ENCODE measurements around the gene SVOPL.

SVOPL gene

DNA sequence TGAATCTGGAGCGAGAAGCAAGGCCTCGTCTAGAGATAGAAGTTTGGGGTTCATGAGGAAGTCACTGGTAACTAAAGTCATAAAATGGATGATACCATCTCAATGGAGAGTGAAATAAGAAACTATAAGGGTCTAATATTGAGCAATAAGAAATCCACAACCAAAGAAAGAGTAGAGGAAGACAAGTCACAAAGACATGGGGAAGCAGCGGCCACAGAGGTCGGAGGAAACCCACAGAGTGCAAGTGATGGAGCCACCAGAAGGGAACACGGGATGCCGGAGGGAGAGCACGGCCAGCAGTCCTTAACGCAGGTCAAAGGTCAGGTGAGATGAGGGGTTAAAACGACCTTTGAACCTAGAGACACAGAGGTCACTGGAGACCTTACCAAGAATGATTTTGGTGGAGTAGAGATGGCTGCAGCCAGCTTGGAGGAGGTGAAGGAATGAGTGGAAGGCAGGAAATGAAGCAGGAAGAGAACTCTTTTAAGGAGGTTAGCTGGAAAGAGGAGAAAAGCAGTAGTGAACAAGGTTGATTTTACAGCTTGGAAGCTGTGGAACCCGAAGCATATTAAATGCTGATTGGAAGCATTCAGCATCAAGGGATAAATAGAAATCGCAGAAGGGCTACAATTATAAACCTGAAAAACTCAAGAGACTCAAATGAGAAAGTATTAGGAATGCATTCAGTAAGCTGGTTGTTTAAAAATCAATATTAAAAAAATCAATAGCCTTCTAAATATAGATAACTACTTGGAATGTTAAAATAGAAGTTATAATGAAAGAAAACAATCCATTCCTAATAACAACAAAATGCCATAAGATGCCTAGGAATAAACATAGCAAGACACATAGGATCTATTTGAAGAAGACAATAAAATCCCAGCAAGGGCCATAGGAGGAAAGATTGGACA lies 93.7 kb downstream of the SVOPL start:
- Histone ChIP-seq H3K27me3 (ENCODE audit: insufficient read depth, poor library complexity, severe bottlenecking) (no peaks in the 10 kb centered on the region), H3K4me3 (ENCODE audit: severe bottlenecking) (no peak overlapping the region), H3K9me3 (ENCODE audit: severe bottlenecking) (no peaks in the 10 kb centered on the region), H3K4me1 (ENCODE audit: insufficient read depth, poor library complexity, severe bottlenecking) (no peaks in the 10 kb centered on the region), H3K36me3 (ENCODE audit: low read depth) (no peaks in the 10 kb centered on the region), H3K27ac (ENCODE audit: poor library complexity, severe bottlenecking) (no peak overlapping the region)
- no peak for ATAC-seq (ENCODE audit: low read depth)
- TF ChIP-seq, protein P1, sequence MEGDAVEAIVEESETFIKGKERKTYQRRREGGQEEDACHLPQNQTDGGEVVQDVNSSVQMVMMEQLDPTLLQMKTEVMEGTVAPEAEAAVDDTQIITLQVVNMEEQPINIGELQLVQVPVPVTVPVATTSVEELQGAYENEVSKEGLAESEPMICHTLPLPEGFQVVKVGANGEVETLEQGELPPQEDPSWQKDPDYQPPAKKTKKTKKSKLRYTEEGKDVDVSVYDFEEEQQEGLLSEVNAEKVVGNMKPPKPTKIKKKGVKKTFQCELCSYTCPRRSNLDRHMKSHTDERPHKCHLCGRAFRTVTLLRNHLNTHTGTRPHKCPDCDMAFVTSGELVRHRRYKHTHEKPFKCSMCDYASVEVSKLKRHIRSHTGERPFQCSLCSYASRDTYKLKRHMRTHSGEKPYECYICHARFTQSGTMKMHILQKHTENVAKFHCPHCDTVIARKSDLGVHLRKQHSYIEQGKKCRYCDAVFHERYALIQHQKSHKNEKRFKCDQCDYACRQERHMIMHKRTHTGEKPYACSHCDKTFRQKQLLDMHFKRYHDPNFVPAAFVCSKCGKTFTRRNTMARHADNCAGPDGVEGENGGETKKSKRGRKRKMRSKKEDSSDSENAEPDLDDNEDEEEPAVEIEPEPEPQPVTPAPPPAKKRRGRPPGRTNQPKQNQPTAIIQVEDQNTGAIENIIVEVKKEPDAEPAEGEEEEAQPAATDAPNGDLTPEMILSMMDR (IDR thresholded peaks at IDR 0.05; ENCODE audit: poor library complexity, severe bottlenecking), result no peak
- no peak for DNase-seq (ENCODE audit: low spot score)

DNA sequence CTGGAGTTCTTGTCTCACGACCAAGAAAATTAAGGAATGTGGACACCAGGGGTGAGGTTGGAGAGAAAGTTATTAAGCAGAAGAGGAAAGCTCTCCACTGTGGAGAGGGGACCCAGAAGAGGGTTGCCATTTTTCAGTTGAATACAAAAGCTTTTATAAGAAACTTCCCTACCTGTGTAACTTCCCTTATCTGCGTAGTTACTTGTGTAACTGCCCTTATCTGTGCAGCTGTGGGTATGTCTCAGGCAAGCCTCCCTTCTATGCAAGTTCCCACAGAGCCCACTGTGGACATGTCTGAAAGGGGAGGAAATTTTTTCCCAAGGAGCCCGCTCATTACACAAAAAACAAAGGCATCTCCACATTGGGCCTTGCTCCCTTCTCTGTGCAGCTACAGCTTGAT lies 94.9 kb downstream of the SVOPL start:
- H3K36me3 ChIP-seq (ENCODE audit: low read depth), result no peaks in the 10 kb centered on the region
- DNase-seq (ENCODE audit: low spot score), result no peak
- ATAC-seq (ENCODE audit: low read depth), result no peak
- TF ChIP-seq, protein P1 (IDR thresholded peaks at IDR 0.05; ENCODE audit: poor library complexity, severe bottlenecking), result no peak
- H3K27ac ChIP-seq (ENCODE audit: poor library complexity, severe bottlenecking), result no peak overlapping the region
- H3K4me1 ChIP-seq (ENCODE audit: insufficient read depth, poor library complexity, severe bottlenecking), result no peaks in the 10 kb centered on the region
- H3K9me3 ChIP-seq (ENCODE audit: severe bottlenecking), result no peaks in the 10 kb centered on the region
- no peak overlapping the region for H3K4me3 ChIP-seq (ENCODE audit: severe bottlenecking)
- H3K27me3 ChIP-seq (ENCODE audit: insufficient read depth, poor library complexity, severe bottlenecking), result no peaks in the 10 kb centered on the region

DNA sequence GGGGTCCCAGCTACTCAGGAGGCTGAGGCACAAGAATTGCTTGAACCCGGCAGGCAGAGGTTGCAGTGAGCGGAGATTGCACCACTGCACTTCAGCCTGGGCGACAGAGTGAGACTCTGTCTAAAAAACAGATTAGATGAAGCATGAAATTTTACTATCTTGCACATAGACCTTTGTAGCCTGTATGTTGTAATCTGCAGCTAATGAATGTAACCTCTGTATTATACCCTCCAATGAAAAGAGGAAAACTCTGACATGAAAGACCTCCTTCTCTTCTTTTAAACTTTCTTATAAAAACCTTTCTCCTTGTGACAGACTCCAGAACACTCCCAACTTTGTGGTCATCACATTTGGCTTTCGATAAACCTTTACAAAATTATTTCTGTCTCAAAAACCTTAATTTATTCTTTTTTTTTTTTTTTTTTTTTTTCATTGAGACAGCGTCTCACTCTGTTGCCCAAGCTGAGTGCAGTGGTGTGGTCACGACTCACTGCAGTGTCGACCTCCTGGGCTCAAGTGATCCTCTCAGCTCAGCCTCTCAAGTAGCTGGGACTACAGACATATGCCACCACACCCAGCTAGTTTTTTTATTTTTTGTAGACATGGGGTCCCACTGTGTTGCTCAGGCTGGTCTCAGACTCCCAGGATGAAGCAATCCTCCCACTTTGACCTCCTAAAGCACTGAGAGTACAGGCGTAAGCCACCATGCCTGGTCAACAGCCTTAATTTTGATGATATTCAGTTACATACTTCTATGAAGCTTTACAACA lies 97.4 kb downstream of the SVOPL start:
- Histone ChIP-seq H3K9me3 (ENCODE audit: severe bottlenecking) (no peaks in the 10 kb centered on the region), H3K4me1 (ENCODE audit: insufficient read depth, poor library complexity, severe bottlenecking) (no peaks in the 10 kb centered on the region), H3K27me3 (ENCODE audit: insufficient read depth, poor library complexity, severe bottlenecking) (no peaks in the 10 kb centered on the region), H3K27ac (ENCODE audit: poor library complexity, severe bottlenecking) (no peak overlapping the region), H3K4me3 (ENCODE audit: severe bottlenecking) (no peak overlapping the region), H3K36me3 (ENCODE audit: low read depth) (no peaks in the 10 kb centered on the region)
- DNase-seq (ENCODE audit: low spot score) (no peak), ATAC-seq (ENCODE audit: low read depth) (no peak)
- TF ChIP-seq, protein P1 (IDR thresholded peaks at IDR 0.05; ENCODE audit: poor library complexity, severe bottlenecking), result no peak

DNA sequence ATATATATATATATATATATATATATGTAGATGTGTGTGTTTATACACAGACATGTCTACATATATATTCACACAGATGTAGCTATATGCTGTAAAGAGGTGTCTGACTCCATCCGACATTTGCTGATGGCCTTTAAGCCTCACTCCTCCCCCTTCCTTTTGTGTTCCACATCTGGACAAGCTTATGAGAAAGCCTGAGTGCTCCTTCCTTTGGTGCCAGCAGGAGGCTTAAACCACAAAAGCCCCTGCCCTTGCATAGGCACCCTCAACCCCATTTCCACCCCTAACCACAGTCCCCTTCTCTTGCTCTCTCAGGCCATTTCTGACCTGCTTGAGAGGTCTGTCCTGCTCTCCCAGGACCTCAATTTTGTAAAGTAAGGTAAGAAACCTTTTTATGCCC lies 98.7 kb downstream of the SVOPL start:
- Histone ChIP-seq H3K36me3 (ENCODE audit: low read depth) (no peaks in the 10 kb centered on the region), H3K4me3 (ENCODE audit: severe bottlenecking) (no peak overlapping the region), H3K27ac (ENCODE audit: poor library complexity, severe bottlenecking) (no peak overlapping the region), H3K27me3 (ENCODE audit: insufficient read depth, poor library complexity, severe bottlenecking) (no peaks in the 10 kb centered on the region), H3K9me3 (ENCODE audit: severe bottlenecking) (no peaks in the 10 kb centered on the region), H3K4me1 (ENCODE audit: insufficient read depth, poor library complexity, severe bottlenecking) (no peaks in the 10 kb centered on the region)
- ATAC-seq (ENCODE audit: low read depth) (no peak), DNase-seq (ENCODE audit: low spot score) (no peak)
- TF ChIP-seq, protein P1 (IDR thresholded peaks at IDR 0.05; ENCODE audit: poor library complexity, severe bottlenecking), result no peak

Measured in RWPE2 (cell line).